ENCODE data around the gene CUTC.

DNA sequence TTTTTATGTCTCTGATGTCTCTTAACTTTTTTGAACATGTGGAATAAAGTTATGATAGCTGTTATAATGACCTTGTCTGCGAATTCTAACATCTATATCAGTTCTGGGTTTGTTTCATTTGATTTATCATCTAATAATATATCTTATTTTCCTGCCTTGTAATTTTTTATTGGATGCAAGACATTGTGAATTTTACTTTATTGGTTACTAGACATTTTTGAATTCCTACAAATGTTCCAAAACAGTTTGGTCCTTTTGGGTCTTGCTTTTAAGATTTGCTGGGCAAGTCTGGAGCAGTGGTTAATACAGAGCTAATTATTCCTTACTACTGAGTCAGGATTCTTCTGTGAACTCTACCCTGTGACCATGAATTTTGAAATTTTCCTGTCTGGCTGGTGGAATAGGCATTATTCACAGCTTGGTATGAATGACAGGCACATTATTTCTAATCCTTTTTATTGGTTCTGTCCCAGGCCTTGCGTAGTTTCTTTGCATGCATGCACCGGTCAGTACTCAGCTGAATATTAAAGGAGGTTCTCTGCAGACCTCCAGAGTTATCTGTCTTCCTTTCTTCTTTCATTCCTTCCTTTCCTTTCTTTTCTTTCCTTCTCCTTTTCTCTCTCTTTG lies 9.0 kb downstream of the CUTC start:
- TF ChIP-seq, protein P1, sequence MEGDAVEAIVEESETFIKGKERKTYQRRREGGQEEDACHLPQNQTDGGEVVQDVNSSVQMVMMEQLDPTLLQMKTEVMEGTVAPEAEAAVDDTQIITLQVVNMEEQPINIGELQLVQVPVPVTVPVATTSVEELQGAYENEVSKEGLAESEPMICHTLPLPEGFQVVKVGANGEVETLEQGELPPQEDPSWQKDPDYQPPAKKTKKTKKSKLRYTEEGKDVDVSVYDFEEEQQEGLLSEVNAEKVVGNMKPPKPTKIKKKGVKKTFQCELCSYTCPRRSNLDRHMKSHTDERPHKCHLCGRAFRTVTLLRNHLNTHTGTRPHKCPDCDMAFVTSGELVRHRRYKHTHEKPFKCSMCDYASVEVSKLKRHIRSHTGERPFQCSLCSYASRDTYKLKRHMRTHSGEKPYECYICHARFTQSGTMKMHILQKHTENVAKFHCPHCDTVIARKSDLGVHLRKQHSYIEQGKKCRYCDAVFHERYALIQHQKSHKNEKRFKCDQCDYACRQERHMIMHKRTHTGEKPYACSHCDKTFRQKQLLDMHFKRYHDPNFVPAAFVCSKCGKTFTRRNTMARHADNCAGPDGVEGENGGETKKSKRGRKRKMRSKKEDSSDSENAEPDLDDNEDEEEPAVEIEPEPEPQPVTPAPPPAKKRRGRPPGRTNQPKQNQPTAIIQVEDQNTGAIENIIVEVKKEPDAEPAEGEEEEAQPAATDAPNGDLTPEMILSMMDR (IDR thresholded peaks at IDR 0.05) = no peak
- TF ChIP-seq POLR2A (IDR thresholded peaks at IDR 0.05) = no peak

All from Peyer's patch (tissue), 4 donors.